ENCODE measurements around the gene SREBF1.

GRCh38 chr17:17840751-17841591 is 4.2 kb upstream of the SREBF1 start:
- TF ChIP-seq CTCF (IDR thresholded peaks at IDR 0.05) (no peak), POLR2A (IDR thresholded peaks at IDR 0.05) (peak in 1 of 2 donors; percentile 23)
